ENCODE data around the gene ULK4. TPM values are rescaled to one million over a fixed set of nuclear protein-coding genes. Genes with fewer than 3 reads are reported as not detected.

The ULK4 gene
- total and polyA plus RNA-seq, 2 of the 8 experiments (the other 6 are each of a cell fraction or from before 2014, with no cell fraction given) = 3.0 to 10.8 TPM

- H4K20me1 ChIP-seq (replicated peaks in 1 of 2; ENCODE audit: control insufficient read depth in 1 of 2, insufficient read depth in 2 of 2, low read length in 2 of 2) = peaks cover 19 to 29% of the 10 kb centered on the region in 2 experiments
Measured at GRCh38 chr3:41222501-41222900, 739.4 kb downstream of the ULK4 start.

More at GRCh38 chr3:41222501-41222900, 739.4 kb downstream of the ULK4 start:
- Histone ChIP-seq H2BK12ac (ENCODE audit: low read depth, low read length) (no peak overlapping the region), H4K5ac (ENCODE audit: insufficient read length, low read depth, low read length) (no peak overlapping the region), H2AFZ (ENCODE audit: low read length) (no peak overlapping the region), H3K4me3 (ENCODE audit: extremely low read depth in 1 of 4, insufficient read depth in 2 of 4, low read depth in 3 of 4, low read length in 4 of 4) (no peak overlapping the region), H3K23ac (ENCODE audit: insufficient read length) (no peak overlapping the region), H3K36me3 (ENCODE audit: control insufficient read depth in 2 of 4, insufficient read depth in 4 of 4, low read length in 3 of 4) (peaks cover 19 to 45% (median 32%) of the 10 kb centered on the region in 4 experiments), H2BK15ac (ENCODE audit: low read length) (no peak overlapping the region), H3K27me3 (replicated peaks in 1 of 4; ENCODE audit: control insufficient read depth in 3 of 4, extremely low read depth in 1 of 4, insufficient read depth in 3 of 4, low read length in 3 of 4) (peaks cover 0 to 1% (median 0%) of the 10 kb centered on the region in 4 experiments; a peak in 1 of 7 replicates), H3K18ac (ENCODE audit: extremely low read depth, low read length) (no peak overlapping the region), H3K4ac (replicated peaks; ENCODE audit: insufficient read length, low read depth, low read length) (no peak overlapping the region), H3K23me2 (ENCODE audit: low read depth, low read length) (no peaks in the 10 kb centered on the region), H3K4me2 (ENCODE audit: insufficient read depth in 1 of 2, low read depth in 2 of 2, low read length in 2 of 2) (no peak overlapping the region), H3K79me2 (ENCODE audit: control insufficient read depth in 1 of 2, insufficient read depth in 2 of 2, low read length in 2 of 2) (peaks cover 7 to 100% of the 10 kb centered on the region in 2 experiments), H4K8ac (ENCODE audit: extremely low read depth, insufficient read depth, low read length) (no peak overlapping the region), H2BK120ac (replicated peaks; ENCODE audit: low read depth, low read length) (no peak overlapping the region), H3K9ac (replicated peaks in 1 of 4; ENCODE audit: extremely low read depth in 1 of 4, low read depth in 3 of 4, low read length in 3 of 4) (no peak overlapping the region), H3K9me3 (ENCODE audit: insufficient read depth in 2 of 2, low read depth in 1 of 2, low read length in 1 of 2) (no peaks in the 10 kb centered on the region), H3K4me1 (replicated peaks in 1 of 4; ENCODE audit: control insufficient read depth in 3 of 4, insufficient read depth in 4 of 4, low read length in 3 of 4) (peaks cover 0 to 6% (median 0%) of the 10 kb centered on the region in 4 experiments; a peak in 3 of 7 replicates), H3K14ac (ENCODE audit: insufficient read length) (no peak overlapping the region), H3K27ac (ENCODE audit: low read depth, low read length) (no peak overlapping the region), H2BK20ac (ENCODE audit: low read length) (no peak overlapping the region), H4K91ac (replicated peaks; ENCODE audit: insufficient read length, low read length) (no peak overlapping the region), H2BK5ac (ENCODE audit: low read depth, low read length) (no peak overlapping the region), H3K79me1 (ENCODE audit: low read depth, low read length) (peaks cover 4% of the 10 kb centered on the region; the same call in 1 of the 2 replicates), H3K56ac (replicated peaks; ENCODE audit: insufficient read length, low read depth, low read length) (no peak overlapping the region), H2AK5ac (ENCODE audit: low read depth, low read length) (no peak overlapping the region)
- DNase-seq (ENCODE audit: low read depth in 1 of 2, low spot score in 2 of 2) = no peak
- no peak for FAIRE-seq
- ChIA-PET CTCF (ENCODE audit: partially characterized antibody) (interaction anchor here (1.0 kb wide), 1 partner anchor 13 kb away, joined by 3 read pairs; no protein-coding TSS in a partner anchor), POLR2A (ENCODE audit: partially characterized antibody) (interaction anchor here (0.7 kb wide), 1 partner anchor 24 kb away, joined by 4 read pairs; the partner anchor contains the start of gene CTNNB1)
- 89% methylated on average over 3 of the region's 3 CpGs; no CpG with 5 or more reads in 1 of the 2 experiments for WGBS, 2 experiments (ENCODE audit: extremely low coverage in 1 of 2, insufficient coverage in 1 of 2, insufficient read length in 1 of 2, insufficient replicate concordance in 2 of 2, low coverage in 1 of 2, low lambda C conversion rate in 2 of 2, missing lambda C conversion rate in 1 of 2)
- TF ChIP-seq TBP (IDR thresholded peaks at IDR 0.05; ENCODE audit: low read depth, low read length) (no peak), CBX5 (IDR thresholded peaks at IDR 0.05; ENCODE audit: low read depth, low read length) (no peak), GTF2F1 (IDR thresholded peaks at IDR 0.05; ENCODE audit: borderline replicate concordance, low read depth, low read length) (no peak), SP2 (IDR thresholded peaks at IDR 0.05; ENCODE audit: low read length) (no peak)

All from H1 (cell line).